HG03342 (cell line): ENCODE results near the gene ANXA9.

Experiments used
- ATAC-seq: cut with Tn5 transposase; IDR thresholded peaks from one replicate; pipeline ENCODE4 v1.9.1; 2021; ENCODE audit warnings: mild to moderate bottlenecking, moderate library complexity; ENCODE audit not compliant: unreplicated experiment

The ANXA9 gene

DNA sequence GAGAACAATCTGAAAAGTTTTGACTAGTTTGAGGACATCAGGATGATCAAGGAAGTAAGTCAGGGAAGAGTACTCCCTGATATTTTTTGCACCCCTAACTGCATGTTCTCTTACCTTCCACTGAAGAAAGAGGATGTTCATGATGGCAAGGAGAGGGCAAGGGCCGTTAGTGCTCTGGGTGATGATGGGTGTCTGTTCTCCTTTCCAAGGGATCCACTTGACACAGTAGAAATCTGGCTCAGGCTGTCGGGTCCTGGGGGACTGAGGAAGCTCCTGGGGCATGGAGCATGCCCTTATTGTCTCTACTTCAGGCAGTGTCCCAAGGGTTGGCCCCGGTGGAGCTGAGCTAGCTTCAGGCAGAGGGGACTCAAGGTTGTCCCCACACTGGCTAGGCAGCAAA lies 20.0 kb downstream of the ANXA9 start:
- ATAC-seq, result no peak

- ATAC-seq, result no peak
Measured at GRCh38 chr1:151002611-151003010, 20.5 kb downstream of the ANXA9 start.

DNA sequence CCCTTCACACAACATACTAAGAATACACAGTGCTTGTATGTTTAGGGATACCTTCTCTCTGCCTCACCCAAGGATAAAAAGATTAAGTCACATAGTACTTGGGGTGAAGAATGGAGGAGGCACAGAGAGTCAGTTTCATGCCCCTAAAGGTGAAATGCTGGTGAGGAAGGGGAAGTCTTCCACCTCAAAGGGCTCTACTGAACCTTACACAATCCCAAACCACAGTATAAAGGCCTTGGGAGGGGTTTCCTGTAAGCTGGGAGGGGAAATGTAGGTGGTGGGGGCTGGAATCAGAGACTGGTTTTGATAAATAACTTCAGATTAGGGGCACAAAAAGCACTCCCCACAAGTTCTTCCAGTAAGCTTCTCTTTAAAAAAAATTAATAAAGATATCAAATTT lies 21.1 kb downstream of the ANXA9 start:
- ATAC-seq, result no peak

DNA sequence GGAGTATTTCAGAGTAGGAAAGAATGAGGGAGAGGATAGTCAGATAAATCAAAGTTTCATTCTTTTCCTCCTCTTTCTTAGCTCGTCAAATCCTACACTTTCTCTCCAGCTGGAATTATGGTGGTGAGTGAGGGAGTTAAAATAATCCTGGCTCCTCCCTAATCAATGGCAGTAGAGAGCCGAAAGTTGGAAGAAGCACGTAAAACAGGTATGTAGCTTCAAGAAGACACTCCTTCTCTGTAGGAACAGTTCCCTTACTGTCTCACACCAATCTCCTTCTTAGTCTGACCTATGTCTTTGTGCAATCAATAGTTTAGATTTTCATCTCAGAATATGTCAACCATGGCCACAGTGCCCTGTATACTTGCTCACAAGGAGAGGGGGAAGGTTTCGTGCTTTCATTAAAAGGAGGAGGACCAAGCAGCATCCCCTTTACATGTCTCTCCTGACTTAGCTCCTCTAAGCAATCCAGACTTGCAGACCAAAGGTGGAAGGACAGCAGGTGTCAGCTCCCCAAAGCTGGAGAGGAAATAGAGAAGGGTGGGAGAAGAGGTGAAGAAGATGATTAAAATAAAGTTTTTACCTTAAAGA lies 23.7 kb downstream of the ANXA9 start:
- ATAC-seq, result no peak

DNA sequence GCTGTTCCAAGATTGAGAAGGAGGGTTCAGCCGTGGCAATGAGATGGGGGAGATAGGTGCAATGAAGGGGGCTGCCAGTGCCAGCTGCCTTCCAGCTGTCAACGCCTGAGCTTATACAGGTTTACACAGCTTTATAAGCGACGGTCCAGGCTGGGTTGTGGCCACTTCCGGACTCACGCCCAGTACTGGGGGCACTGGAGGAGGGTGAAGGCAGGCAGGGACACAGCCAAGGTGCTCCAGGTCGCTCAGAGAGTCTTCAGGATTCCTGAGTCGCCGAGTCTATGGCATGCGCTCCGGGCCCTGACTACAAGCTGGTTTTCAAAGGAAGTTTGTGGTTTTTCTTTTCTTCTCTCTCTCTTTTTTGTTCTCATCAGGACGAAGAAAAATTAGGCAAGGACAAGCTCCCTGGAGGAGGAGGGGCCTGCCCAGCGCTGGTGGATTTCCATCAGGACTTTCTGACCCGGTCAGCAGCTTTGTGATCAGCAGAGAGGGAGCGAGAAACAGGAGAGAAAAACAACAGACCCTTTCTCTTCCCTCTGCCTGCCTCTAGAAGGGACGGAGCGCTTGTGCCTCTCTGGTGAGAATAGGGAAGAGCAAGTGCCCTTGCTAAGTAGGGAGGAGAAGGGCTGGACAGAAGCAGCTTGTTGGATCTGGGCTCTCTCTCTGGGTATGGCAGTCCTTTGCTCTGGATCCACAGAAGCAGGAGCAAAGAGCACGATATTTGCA lies 24.4 kb downstream of the ANXA9 start, which contains the start of gene MINDY1:
TSS of gene MINDY1 (minus strand) at position 576 of the 726 bp plus-strand sequence. CDS start 4,285 bp downstream, outside the sequence.
- ATAC-seq, result no peak

- peak; percentile 1 for ATAC-seq
Measured at GRCh38 chr1:151007853-151008243, 25.8 kb downstream of the ANXA9 start.

DNA sequence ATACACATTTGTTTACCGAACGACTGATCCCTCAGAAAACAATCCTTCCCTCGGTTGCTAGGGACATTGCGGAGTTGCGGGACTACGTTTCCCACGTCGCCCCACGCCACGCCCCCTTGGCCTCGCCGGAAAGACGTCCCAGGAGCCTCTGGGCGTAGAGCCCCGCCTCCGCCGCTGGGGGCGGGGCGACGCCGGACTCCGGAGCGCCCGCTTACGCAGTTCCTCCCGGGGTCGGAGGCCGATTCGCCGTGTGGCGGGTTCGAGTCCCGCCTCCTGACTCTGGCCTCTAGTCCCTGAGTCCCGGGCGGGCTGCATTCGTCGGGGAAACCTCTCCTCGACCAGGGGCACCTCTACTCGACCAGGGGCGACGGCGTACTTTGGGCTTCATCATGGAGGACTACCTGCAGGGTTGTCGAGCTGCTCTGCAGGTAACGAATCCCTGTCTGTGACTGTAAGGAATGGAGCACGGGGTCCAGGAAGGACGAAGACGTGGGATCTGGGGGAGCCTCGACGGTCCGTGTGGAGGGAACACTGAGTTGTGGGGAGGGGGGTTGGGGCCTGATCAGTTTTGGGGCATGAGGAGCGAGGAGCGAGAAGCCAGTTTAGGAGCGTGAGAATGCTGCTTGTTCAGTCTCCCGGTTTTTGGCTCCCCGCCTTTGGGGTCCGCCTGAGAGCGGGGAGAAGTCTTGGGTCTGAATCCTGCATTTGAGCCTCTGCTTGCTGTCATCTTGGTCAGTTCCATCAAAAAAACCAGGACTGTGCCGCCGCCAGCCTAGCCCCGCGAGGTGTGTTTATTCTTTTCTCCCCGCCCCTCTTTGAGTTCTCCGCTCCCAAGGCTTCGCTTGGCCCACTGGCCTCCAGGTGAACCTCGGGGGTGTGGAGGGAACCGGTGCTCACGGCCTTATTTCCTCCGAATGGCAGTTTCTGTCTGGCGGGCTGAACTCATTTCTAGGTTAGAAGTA lies 26.4 kb downstream of the ANXA9 start, which contains the start of gene PRUNE1:
TSS of gene PRUNE1 (plus strand) at position 206 of the 962 bp plus-strand sequence. CDS start at position 390, 184 bp downstream.
- ATAC-seq, result peak; percentile 81

- ATAC-seq, result no peak
Measured at GRCh38 chr1:151009206-151009587, 27.1 kb downstream of the ANXA9 start.

DNA sequence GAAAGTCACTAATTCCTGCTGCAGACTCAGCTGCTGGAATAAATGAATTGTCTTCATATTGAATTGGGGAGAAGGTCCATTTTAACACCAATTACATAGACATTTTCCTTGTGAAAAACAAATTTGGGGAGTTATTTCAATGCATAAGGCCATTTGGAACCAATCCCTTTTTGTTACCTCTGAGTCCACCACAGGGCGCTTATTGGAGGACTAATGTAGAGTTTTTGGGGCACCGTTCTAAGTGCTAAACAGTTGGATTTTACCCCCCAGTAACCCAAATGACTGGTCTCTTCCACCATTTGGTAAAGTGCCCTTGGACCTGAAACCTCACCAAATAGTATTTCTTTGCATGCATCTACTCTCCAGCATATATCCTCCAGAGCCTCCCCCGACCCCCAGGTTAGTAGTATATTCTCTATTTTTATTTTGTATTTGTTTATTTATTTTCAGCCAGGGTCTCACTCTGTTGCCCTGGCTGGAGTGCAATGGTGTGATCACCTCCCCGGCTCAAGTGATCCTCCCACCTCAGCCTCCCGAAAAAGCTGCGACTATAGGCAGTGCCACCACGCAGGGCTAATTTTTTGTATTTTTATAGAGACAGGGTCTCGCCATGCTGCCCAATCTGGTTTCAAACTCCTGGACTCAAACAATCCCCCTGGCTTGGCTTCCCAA lies 27.7 kb downstream of the ANXA9 start:
- no peak for ATAC-seq

GRCh38 chr1:151010346-151010726 lies 28.2 kb downstream of the ANXA9 start:
- no peak for ATAC-seq

- ATAC-seq, result no peak
Measured at GRCh38 chr1:151011154-151011850, 29.2 kb downstream of the ANXA9 start.

- ATAC-seq, result no peak
Measured at GRCh38 chr1:151012684-151013471, 30.8 kb downstream of the ANXA9 start.

- ATAC-seq, result no peak
Measured at GRCh38 chr1:151013518-151013917, 31.4 kb downstream of the ANXA9 start.

DNA sequence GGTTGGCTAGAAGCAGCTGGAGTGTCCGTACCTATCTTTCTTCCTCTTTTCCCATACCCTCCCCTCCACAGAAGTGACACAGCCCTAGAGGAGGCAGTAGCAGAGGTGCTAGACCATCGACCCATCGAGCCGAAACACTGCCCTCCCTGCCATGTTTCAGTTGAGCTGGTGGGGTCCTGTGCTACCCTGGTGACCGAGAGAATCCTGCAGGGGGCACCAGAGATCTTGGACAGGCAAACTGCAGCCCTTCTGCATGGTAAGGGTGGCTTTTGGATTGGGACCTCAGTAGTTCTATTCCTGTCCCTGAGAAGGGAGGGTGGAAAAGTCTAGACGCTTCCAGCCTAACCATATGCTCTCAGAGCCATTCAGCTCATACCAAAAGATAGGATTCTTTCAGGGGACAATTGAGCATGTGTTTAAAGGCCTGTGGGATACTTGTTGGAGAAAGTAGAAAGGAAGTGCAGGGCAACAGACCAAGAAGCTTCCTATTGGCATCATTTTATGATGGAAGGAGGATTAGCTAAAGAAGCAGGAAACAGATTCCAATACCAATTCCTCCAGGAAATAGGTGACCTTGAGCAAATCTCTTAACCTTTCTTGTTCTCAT lies 42.6 kb downstream of the ANXA9 start:
- ATAC-seq, result no peak

GRCh38 chr1:151026460-151026859 lies 44.4 kb downstream of the ANXA9 start:
- ATAC-seq, result no peak

- ATAC-seq, result no peak
Measured at GRCh38 chr1:151032164-151032563, 50.1 kb downstream of the ANXA9 start.

DNA sequence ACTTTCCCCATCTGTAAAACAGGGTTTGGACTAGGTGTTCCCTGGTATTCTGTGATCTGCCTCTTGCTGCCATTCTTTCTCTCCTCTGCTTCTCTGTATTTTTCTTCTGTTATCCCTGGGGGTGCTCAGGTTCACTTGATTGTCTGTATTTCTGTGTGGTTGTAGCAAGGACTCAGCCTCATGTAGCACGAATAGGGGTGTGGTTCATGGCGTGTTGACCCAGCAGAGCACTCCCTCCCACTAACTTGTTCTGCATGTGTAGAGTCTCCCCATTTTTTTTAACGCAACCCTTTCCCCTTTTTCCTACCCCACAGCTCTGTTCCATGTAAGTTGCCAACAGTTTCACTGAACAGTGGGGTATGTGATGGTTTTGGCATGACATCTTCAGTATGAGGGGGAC lies 53.1 kb downstream of the ANXA9 start:
- no peak for ATAC-seq

- ATAC-seq, result no peak
Measured at GRCh38 chr1:151036356-151036755, 54.3 kb downstream of the ANXA9 start, which contains the start of gene BNIPL. BNIPL (plus strand) TSS chr1:151036586; CDS start chr1:151036726, 140 bp downstream.

- ATAC-seq, result no peak
Measured at GRCh38 chr1:151037032-151037431, 54.9 kb downstream of the ANXA9 start.
